GM12878 (cell line): ENCODE results near the gene CABLES1. TPM values are rescaled to one million over a fixed set of nuclear protein-coding genes. Genes with fewer than 3 reads are reported as not detected.

ENCODE experiments used
- ATAC-seq: fragments of 200-7000 bp; cut with Tn5 transposase; 3 replicates; pipeline ENCODE4 v1.9.1; 2020; ENCODE audit warnings: mild to moderate bottlenecking, moderate library complexity
- BruUV-seq: library from RNA; stranded (reverse); fragments of 400-500 nt; replicated peaks from 2 replicates; lab custom pipeline; 2021; lab: Mats Ljungman, UMichigan
- CTCF ChIA-PET: fragments of 300-600 bp; sonication (Branson Sonifier 250); formaldehyde crosslinking; extraction: SDS; loops from one replicate; lab custom pipeline; 2021; ENCODE audit warnings: inconsistent platforms; lab: Yijun Ruan, JAX
- POLR2A ChIA-PET: fragments of 350-600 bp; formaldehyde crosslinking; extraction: SDS; loops from one replicate; lab custom pipeline; 2021; ENCODE audit warnings: inconsistent platforms; lab: Charles Lee
- RAD21 ChIA-PET: fragments of 300-600 bp; sonication (Branson Sonifier 250); formaldehyde crosslinking; loops from one replicate; lab custom pipeline; 2023; ENCODE audit warnings: antibody characterized with exemption; ENCODE audit not compliant: unreplicated experiment; lab: Charles Lee
- SMC1A ChIA-PET: fragments of 300-600 bp; sonication (Branson Sonifier 250); formaldehyde crosslinking; loops from one replicate; lab custom pipeline; 2023; ENCODE audit not compliant: unreplicated experiment, uncharacterized antibody; lab: Charles Lee
- DNase-seq: peaks from one replicate; pipeline ENCODE4 v3.0.0-alpha.2; 2011; ENCODE audit warnings: low read depth, low spot score
- FAIRE-seq: peaks from 3 replicates; lab custom pipeline; 2011; peaks lifted over from hg19 to GRCh38; lab: Jason Lieb, UNC
- H2AFZ ChIP-seq: 2 replicates; pipeline ENCODE4 v1.6.0; 2011; ENCODE audit warnings: low read depth, low read length, control low read depth; ENCODE audit not compliant: control insufficient read depth
- H3K27ac ChIP-seq: 2 replicates; pipeline ENCODE4 v1.5.1; 2011; ENCODE audit warnings: control low read depth; ENCODE audit not compliant: control insufficient read depth, insufficient read depth
- H3K27me3 ChIP-seq, 2 experiments: replicated peaks in 1 of 2; 2 replicates each; pipeline versions ENCODE4 v1.6.0 to v1.6.1; 2011; ENCODE audit warnings: low read length in 1 of 2; ENCODE audit not compliant: control insufficient read depth in 2 of 2, insufficient read depth in 2 of 2
- H3K36me3 ChIP-seq, 2 experiments: 2 replicates each; pipeline ENCODE4 v1.5.1; 2011; ENCODE audit warnings: low read length in 1 of 2; ENCODE audit not compliant: control insufficient read depth in 2 of 2, insufficient read depth in 2 of 2
- H3K4me1 ChIP-seq: 2 replicates; pipeline ENCODE4 v1.6.1; 2011; ENCODE audit warnings: mild to moderate bottlenecking, low read length, moderate library complexity, mixed read lengths; ENCODE audit not compliant: control insufficient read depth, insufficient read depth
- H3K4me2 ChIP-seq: 2 replicates; pipeline ENCODE4 v1.6.0; 2011; ENCODE audit warnings: control low read depth; ENCODE audit not compliant: control insufficient read depth, insufficient read depth
- H3K4me3 ChIP-seq: fragments of 200-600 bp; sonication (generic); 2 replicates; pipeline ENCODE4 v1.5.1; 2016
- H3K79me2 ChIP-seq: 2 replicates; pipeline ENCODE4 v1.6.0; 2011; ENCODE audit warnings: low read length; ENCODE audit not compliant: control insufficient read depth, insufficient read depth
- H3K9ac ChIP-seq: 2 replicates; pipeline ENCODE4 v1.8.0; 2011; ENCODE audit warnings: low read length, control low read depth, mixed read lengths; ENCODE audit not compliant: control insufficient read depth, insufficient read depth
- H3K9me3 ChIP-seq: replicated peaks from 3 replicates; pipeline ENCODE4 v1.5.1; 2011; ENCODE audit warnings: mild to moderate bottlenecking, low read length; ENCODE audit not compliant: control insufficient read depth, insufficient read depth
- H4K20me1 ChIP-seq: 2 replicates; pipeline ENCODE4 v1.6.0; 2011; ENCODE audit not compliant: control insufficient read depth, insufficient read depth
- IKZF1 ChIP-seq: fragments of 450-650 bp; conservative IDR thresholded peaks from 2 replicates; pipeline ENCODE4 v1.6.1; 2017; ENCODE audit warnings: antibody characterized with exemption, mild to moderate bottlenecking
- JUNB ChIP-seq: IDR thresholded peaks from 2 replicates; pipeline ENCODE4 v1.6.1; 2016; ENCODE audit warnings: antibody characterized with exemption, mild to moderate bottlenecking
- KDM1A ChIP-seq: fragments of 200-600 bp; sonication (generic); IDR thresholded peaks from 2 replicates; pipeline ENCODE4 v1.6.1; 2016; ENCODE audit warnings: borderline replicate concordance
- MXI1 ChIP-seq: fragments of 150-350 bp; IDR thresholded peaks from 2 replicates; pipeline ENCODE4 v1.6.1; 2011; ENCODE audit warnings: low read depth, mild to moderate bottlenecking, inconsistent platforms, low read length, improper control_type of control experiment
- PRDM15 ChIP-seq: fragments of 450-650 bp; formaldehyde crosslinking; IDR thresholded peaks from 2 replicates; pipeline ENCODE4 v1.4.0; 2020; ENCODE audit warnings: mild to moderate bottlenecking, moderate library complexity
- ZNF687 ChIP-seq: fragments of 450-650 bp; IDR thresholded peaks from 2 replicates; pipeline ENCODE4 v1.6.1; 2017; ENCODE audit warnings: mild to moderate bottlenecking, moderate library complexity
- whole genome bisulfite sequencing: methylation state at CpG from one replicate; pipeline ENCODE4 v1.1.6; 2016; ENCODE audit warnings: low lambda C conversion rate; ENCODE audit not compliant: insufficient replicate concordance, insufficient coverage; ENCODE audit errors: missing lambda C conversion rate; 5-methylcytosine and 5-hydroxymethylcytosine counted together
- in situ Hi-C: fragments of 300-500 bp; cut with MboI; formaldehyde crosslinking; loops from 9 replicates; pipeline ENCODE4 v1.14.3; 2018; ENCODE audit warnings: mixed read lengths
- intact Hi-C: fragments of 100-400 bp; cut with micrococcal nuclease; formaldehyde crosslinking; loops from one replicate; pipeline ENCODE4 v1.14.2; 2022; ENCODE audit not compliant: unreplicated experiment
- polyA plus RNA-seq, 11 experiments: library from polyadenylated mRNA; depleted of rRNA in 4 of 11; unstranded in 6 of 11; stranded (reverse) in 5 of 11; fragments of >200 nt; fragmentation: Nextera tagmentation in 4 of 11; fragmentation: Illumina TruSeq in 1 of 11; extraction: Ambion mirVana in 4 of 11; extraction: Trizol in 1 of 11; gene quantifications; 1 replicate in 1 of 11; 2 replicates in 10 of 11; pipeline versions ENCODE4 v1.2.1 to v1.2.3, GENCODE V29; 2011 to 2016; ENCODE audit warnings: inconsistent platforms in 2 of 11, missing spikeins in 2 of 11, low read depth in 1 of 11
- total RNA-seq, 4 experiments: library from RNA; depleted of rRNA in 3 of 4; stranded (reverse); fragments of >200 nt in 3 of 4; fragmentation: Illumina TruSeq in 1 of 4; extraction: Trizol in 1 of 4; gene quantifications; 2 replicates each; pipeline versions ENCODE4 v1.2.1 to v1.2.3, GENCODE V29; 2013 to 2021

Gene CABLES1
- total and polyA plus RNA-seq, 10 of the 15 experiments (the other 5 are each of a cell fraction or from before 2014, with no cell fraction given) = 2.9 to 27.2 (median 8.2) TPM

- no peaks in the 10 kb centered on the region for H3K4me1 ChIP-seq
- DNase-seq (no peak), FAIRE-seq (no peak), ATAC-seq (no peak)
- H4K20me1 ChIP-seq = no peaks in the 10 kb centered on the region
- CTCF ChIA-PET = interaction anchor here (1.3 kb wide), 1 partner anchor 12 kb away, joined by 3 read pairs; no protein-coding TSS in a partner anchor
- H2AFZ ChIP-seq = no peak overlapping the region
- H3K36me3 ChIP-seq = no peaks in the 10 kb centered on the region
- SMC1A ChIA-PET = no interaction called here
- no peak overlapping the region for H3K4me3 ChIP-seq
- no peak overlapping the region for H3K9ac ChIP-seq
- RAD21 ChIA-PET = no interaction called here
- no peaks in the 10 kb centered on the region; a peak in 1 of 4 replicates for H3K27me3 ChIP-seq
- WGBS = 63% methylated on average over 7 of the region's 7 CpGs
- no peaks in the 10 kb centered on the region for H3K79me2 ChIP-seq
- no peaks in the 10 kb centered on the region for H3K9me3 ChIP-seq
- in situ Hi-C loops (no loop called here), intact Hi-C loops (no loop called here)
- POLR2A ChIA-PET = no interaction called here
- H3K27ac ChIP-seq = no peak overlapping the region
- BruUV-seq = no TSS peak
- H3K4me2 ChIP-seq = no peak overlapping the region
- no peak for TF ChIP-seq IKZF1
- no peak for TF ChIP-seq MXI1
- no peak for TF ChIP-seq KDM1A
- TF ChIP-seq JUNB = no peak
- no peak for TF ChIP-seq ZNF687
- TF ChIP-seq PRDM15 (CRISPR knock-in tag) = no peak
Measured at GRCh38 chr18:23107718-23108117, 27.6 kb upstream of the CABLES1 start.
